Measurements from ENCODE around the gene FNIP1.
"Not testable (repeated sequence)": the region's sequence is repeated elsewhere in the genome, so short reads cannot be mapped to it uniquely, and the experiment has no call there.

FNIP1 gene

GRCh38 chr5:131637694-131638093, 159.1 kb downstream of the FNIP1 start:
- no peak for DNase-seq (ENCODE audit: low read depth in 2 of 2)

GRCh38 chr5:131635684-131636572, 160.9 kb downstream of the FNIP1 start:
- DNase-seq (ENCODE audit: low read depth in 2 of 2), result no peak

- DNase-seq (ENCODE audit: low read depth in 2 of 2), result peak; percentile 88 to 95
These were observed 161.7 kb downstream of the FNIP1 start, which contains the start of gene RAPGEF6 for GRCh38 chr5:131634996-131635683. TSS of gene RAPGEF6 (minus strand) at chr5:131635229. CDS start at chr5:131635030, 199 bp downstream.

GRCh38 chr5:131634666-131634995, 162.2 kb downstream of the FNIP1 start:
- DNase-seq (ENCODE audit: low read depth in 2 of 2), result peak; percentile 31 to 32

GRCh38 chr5:131634238-131634637, 162.6 kb downstream of the FNIP1 start:
- no peak for DNase-seq (ENCODE audit: low read depth in 2 of 2)

GRCh38 chr5:131633830-131634229, 163.0 kb downstream of the FNIP1 start:
- no peak for DNase-seq (ENCODE audit: low read depth in 2 of 2)

- no peak for DNase-seq (ENCODE audit: low read depth in 2 of 2)
These were observed 165.9 kb downstream of the FNIP1 start for GRCh38 chr5:131630963-131631350.

GRCh38 chr5:131630208-131630962, 166.4 kb downstream of the FNIP1 start:
- no peak for DNase-seq (ENCODE audit: low read depth in 2 of 2)

GRCh38 chr5:131628990-131629389, 167.8 kb downstream of the FNIP1 start:
- no peak for DNase-seq (ENCODE audit: low read depth in 2 of 2)

- no peak for DNase-seq (ENCODE audit: low read depth in 2 of 2)
These were observed 169.5 kb downstream of the FNIP1 start for GRCh38 chr5:131627207-131627865.

GRCh38 chr5:131622633-131623032, 174.2 kb downstream of the FNIP1 start:
- DNase-seq (ENCODE audit: low read depth in 2 of 2), result no peak

GRCh38 chr5:131621164-131621563, 175.7 kb downstream of the FNIP1 start:
- not testable (repeated sequence) for DNase-seq (ENCODE audit: low read depth in 2 of 2)

GRCh38 chr5:131619102-131619501, 177.7 kb downstream of the FNIP1 start:
- no peak for DNase-seq (ENCODE audit: low read depth in 2 of 2)

- DNase-seq (ENCODE audit: low read depth in 2 of 2), result no peak
These were observed 179.5 kb downstream of the FNIP1 start for GRCh38 chr5:131617140-131617822.

GRCh38 chr5:131615957-131616356, 180.9 kb downstream of the FNIP1 start:
- no peak for DNase-seq (ENCODE audit: low read depth in 2 of 2)

GRCh38 chr5:131613423-131613822, 183.4 kb downstream of the FNIP1 start:
- no peak for DNase-seq (ENCODE audit: low read depth in 2 of 2)

- no peak for DNase-seq (ENCODE audit: low read depth in 2 of 2)
These were observed 185.8 kb downstream of the FNIP1 start for GRCh38 chr5:131611064-131611381.

- DNase-seq (ENCODE audit: low read depth in 2 of 2), result no peak
These were observed 186.4 kb downstream of the FNIP1 start for GRCh38 chr5:131610198-131611063.

GRCh38 chr5:131609774-131610173, 187.0 kb downstream of the FNIP1 start:
- no peak for DNase-seq (ENCODE audit: low read depth in 2 of 2)

GRCh38 chr5:131608597-131608996, 188.2 kb downstream of the FNIP1 start:
- no peak for DNase-seq (ENCODE audit: low read depth in 2 of 2)
